ENCODE results near the gene ELFN1. TPM values are rescaled to one million over a fixed set of nuclear protein-coding genes. Genes with fewer than 3 reads are reported as not detected.

Gene ELFN1
- total and polyA plus RNA-seq, 2 donors (not counting 3 experiments of a cell fraction or from before 2014, with no cell fraction given) = 0.37 to 1.0 TPM

- intact Hi-C loops (cut with micrococcal nuclease) (no loop called here), dilution Hi-C loops (cut with MboI; ENCODE audit: extremely low pct_ligation_motif_present, low sequenced_read_pairs) (no loop called here)
- BruUV-seq (replicated peaks) = no TSS peak
- Histone ChIP-seq H4K20me1 (replicated peaks; ENCODE audit: control insufficient read depth, extremely low read depth, insufficient read depth, low read length) (no peaks in the 10 kb centered on the region), H3K27me3 (ENCODE audit: control insufficient read depth in 2 of 2, insufficient read depth in 2 of 2, low read length in 2 of 2) (no peaks in the 10 kb centered on the region), H3K9me1 (replicated peaks; ENCODE audit: control insufficient read depth, extremely low read depth, insufficient read depth, low read length) (no peaks in the 10 kb centered on the region), H3K4me1 (ENCODE audit: control insufficient read depth, extremely low read depth, insufficient read depth, low read length) (no peaks in the 10 kb centered on the region), H3K9me3 (replicated peaks; ENCODE audit: control insufficient read depth, insufficient read depth, low read length) (no peaks in the 10 kb centered on the region), H3K27ac (ENCODE audit: insufficient read depth, low read depth, low read length) (no peak overlapping the region), H3K36me3 (ENCODE audit: control insufficient read depth in 2 of 2, extremely low read depth in 1 of 2, insufficient read depth in 2 of 2, low read length in 2 of 2) (no peaks in the 10 kb centered on the region), H3K4me2 (ENCODE audit: insufficient read depth, low read length) (no peak overlapping the region), H3K4me3 (replicated peaks in 1 of 3; ENCODE audit: insufficient read depth in 1 of 3, low read depth in 1 of 3, low read length in 3 of 3) (no peak overlapping the region), H3K79me2 (ENCODE audit: control insufficient read depth, insufficient read depth, low read length) (no peaks in the 10 kb centered on the region), H3K9ac (replicated peaks; ENCODE audit: extremely low read depth, insufficient read depth, low read length) (no peak overlapping the region), H2AFZ (ENCODE audit: low read depth, low read length) (no peak overlapping the region)
- CTCF ChIA-PET = interaction anchor here (0.8 to 1.1 kb wide), 3 partner anchors 16 to 69 kb away, joined by 3 to 4 read pairs (median 4); no protein-coding TSS in a partner anchor
- FAIRE-seq (no peak), DNase-seq (ENCODE audit: low read depth, low spot score) (no peak)
- POLR2A ChIA-PET = no interaction called here
- TF ChIP-seq EZH2 (IDR thresholded peaks at IDR 0.05; ENCODE audit: borderline replicate concordance, low read depth, low read length, severe bottlenecking) = no peak
- no peak for TF ChIP-seq GATA2 (IDR thresholded peaks at IDR 0.05; ENCODE audit: insufficient read depth, insufficient read length, low read depth, low read length)
Measured at GRCh38 chr7:1647961-1648672, 22.0 kb upstream of the ELFN1 start.

GRCh38 chr7:1649751-1650326 is 20.2 kb upstream of the ELFN1 start:
- POLR2A ChIA-PET = no interaction called here
- no peak overlapping the region for H3K9ac ChIP-seq (replicated peaks; ENCODE audit: extremely low read depth, insufficient read depth, low read length)
- DNase-seq (ENCODE audit: low read depth, low spot score) (no peak), FAIRE-seq (no peak)
- dilution Hi-C loops (cut with MboI; ENCODE audit: extremely low pct_ligation_motif_present, low sequenced_read_pairs) (no loop called here), intact Hi-C loops (cut with micrococcal nuclease) (no loop called here)
- no peaks in the 10 kb centered on the region for H3K27me3 ChIP-seq (ENCODE audit: control insufficient read depth in 2 of 2, insufficient read depth in 2 of 2, low read length in 2 of 2)
- H3K79me2 ChIP-seq (ENCODE audit: control insufficient read depth, insufficient read depth, low read length) = no peaks in the 10 kb centered on the region
- no peaks in the 10 kb centered on the region for H3K9me1 ChIP-seq (replicated peaks; ENCODE audit: control insufficient read depth, extremely low read depth, insufficient read depth, low read length)
- H3K36me3 ChIP-seq (ENCODE audit: control insufficient read depth in 2 of 2, extremely low read depth in 1 of 2, insufficient read depth in 2 of 2, low read length in 2 of 2) = no peaks in the 10 kb centered on the region
- no peak overlapping the region for H3K4me3 ChIP-seq (replicated peaks in 1 of 3; ENCODE audit: insufficient read depth in 1 of 3, low read depth in 1 of 3, low read length in 3 of 3)
- H2AFZ ChIP-seq (ENCODE audit: low read depth, low read length) = no peak overlapping the region
- H3K9me3 ChIP-seq (replicated peaks; ENCODE audit: control insufficient read depth, insufficient read depth, low read length) = no peaks in the 10 kb centered on the region
- H3K27ac ChIP-seq (ENCODE audit: insufficient read depth, low read depth, low read length) = no peak overlapping the region
- no peaks in the 10 kb centered on the region for H4K20me1 ChIP-seq (replicated peaks; ENCODE audit: control insufficient read depth, extremely low read depth, insufficient read depth, low read length)
- TF ChIP-seq MAX (IDR thresholded peaks at IDR 0.05; ENCODE audit: insufficient read depth, insufficient read length) (no peak), GATA2 (IDR thresholded peaks at IDR 0.05; ENCODE audit: insufficient read depth, insufficient read length, low read depth, low read length) (no peak), EZH2 (IDR thresholded peaks at IDR 0.05; ENCODE audit: borderline replicate concordance, low read depth, low read length, severe bottlenecking) (no peak), FOS (IDR thresholded peaks at IDR 0.05; ENCODE audit: borderline replicate concordance, insufficient read depth, low read length) (no peak), POLR2A (IDR thresholded peaks at IDR 0.05; ENCODE audit: low read depth, low read length) (no peak), CTCF (IDR thresholded peaks at IDR 0.05; ENCODE audit: extremely low read depth in 1 of 2, insufficient read depth in 1 of 2, low read depth in 1 of 2, low read length in 2 of 2) (no peak), JUN (IDR thresholded peaks at IDR 0.05; ENCODE audit: borderline replicate concordance, insufficient read depth, insufficient read length, low read depth) (no peak), MYC (IDR thresholded peaks at IDR 0.05; ENCODE audit: low read depth, low read length) (no peak), POLR2AphosphoS5 (IDR thresholded peaks at IDR 0.05; ENCODE audit: insufficient read depth, low read depth, low read length) (no peak)
- no peak overlapping the region for H3K4me2 ChIP-seq (ENCODE audit: insufficient read depth, low read length)
- H3K4me1 ChIP-seq (ENCODE audit: control insufficient read depth, extremely low read depth, insufficient read depth, low read length) = no peaks in the 10 kb centered on the region
- BruUV-seq (replicated peaks) = no TSS peak
- CTCF ChIA-PET = interaction anchor here (0.8 kb wide), 1 partner anchor 40 kb away, joined by 3 read pairs; no protein-coding TSS in a partner anchor

All from endothelial cell of umbilical vein (primary cell).